Measurements from ENCODE around the gene HES5. TPM values are rescaled to one million over a fixed set of nuclear protein-coding genes. Genes with fewer than 3 reads are reported as not detected.

Gene HES5
- total and polyA plus RNA-seq, 2 donors (not counting 3 experiments of a cell fraction or from before 2014, with no cell fraction given), result 0.07 TPM; not detected in 1

GRCh38 chr1:2503554-2504224 is 26.4 kb downstream of the HES5 start:
- Histone ChIP-seq H3K27ac (ENCODE audit: insufficient read depth, low read depth, low read length) (no peak overlapping the region), H3K4me3 (replicated peaks in 1 of 3; ENCODE audit: insufficient read depth in 1 of 3, low read depth in 1 of 3, low read length in 3 of 3) (no peak overlapping the region), H4K20me1 (replicated peaks; ENCODE audit: control insufficient read depth, extremely low read depth, insufficient read depth, low read length) (no peaks in the 10 kb centered on the region), H3K9me1 (replicated peaks; ENCODE audit: control insufficient read depth, extremely low read depth, insufficient read depth, low read length) (no peaks in the 10 kb centered on the region), H3K36me3 (ENCODE audit: control insufficient read depth in 2 of 2, extremely low read depth in 1 of 2, insufficient read depth in 2 of 2, low read length in 2 of 2) (peaks cover 0 to 3% of the 10 kb centered on the region in 2 experiments), H3K9me3 (replicated peaks; ENCODE audit: control insufficient read depth, insufficient read depth, low read length) (no peaks in the 10 kb centered on the region), H3K4me1 (ENCODE audit: control insufficient read depth, extremely low read depth, insufficient read depth, low read length) (no peaks in the 10 kb centered on the region), H2AFZ (ENCODE audit: low read depth, low read length) (no peak overlapping the region), H3K9ac (replicated peaks; ENCODE audit: extremely low read depth, insufficient read depth, low read length) (no peak overlapping the region), H3K27me3 (ENCODE audit: control insufficient read depth in 2 of 2, insufficient read depth in 2 of 2, low read length in 2 of 2) (no peaks in the 10 kb centered on the region), H3K79me2 (ENCODE audit: control insufficient read depth, insufficient read depth, low read length) (no peaks in the 10 kb centered on the region), H3K4me2 (ENCODE audit: insufficient read depth, low read length) (no peak overlapping the region)
- dilution Hi-C loops (cut with MboI; ENCODE audit: extremely low pct_ligation_motif_present, low sequenced_read_pairs), result no loop called here
- DNase-seq (ENCODE audit: low read depth, low spot score) (no peak), FAIRE-seq (no peak)
- ChIA-PET CTCF (no interaction called here), POLR2A (no interaction called here)
- no peak for TF ChIP-seq POLR2A (IDR thresholded peaks at IDR 0.05; ENCODE audit: low read depth, low read length)
- no peak for TF ChIP-seq MYC (IDR thresholded peaks at IDR 0.05; ENCODE audit: low read depth, low read length)
- no peak for TF ChIP-seq EZH2 (IDR thresholded peaks at IDR 0.05; ENCODE audit: borderline replicate concordance, low read depth, low read length, severe bottlenecking)
- TF ChIP-seq JUN (IDR thresholded peaks at IDR 0.05; ENCODE audit: borderline replicate concordance, insufficient read depth, insufficient read length, low read depth), result no peak
- no peak for TF ChIP-seq MAX (IDR thresholded peaks at IDR 0.05; ENCODE audit: insufficient read depth, insufficient read length)
- TF ChIP-seq FOS (IDR thresholded peaks at IDR 0.05; ENCODE audit: borderline replicate concordance, insufficient read depth, low read length), result no peak
- TF ChIP-seq CTCF (IDR thresholded peaks at IDR 0.05; ENCODE audit: extremely low read depth in 1 of 2, insufficient read depth in 1 of 2, low read depth in 1 of 2, low read length in 2 of 2), result no peak
- no TSS peak for BruUV-seq (replicated peaks)
- intact Hi-C loops (cut with micrococcal nuclease), result no loop called here

All from endothelial cell of umbilical vein (primary cell).